Keratinocyte (primary cell): ENCODE results near the gene LTB4R.

ENCODE experiments used
- CTCF ChIP-seq, 3 experiments: IDR thresholded peaks in 1 of 3; conservative IDR thresholded peaks in 1 of 3; optimal IDR thresholded peaks in 1 of 3; 2 replicates in 2 of 3; 3 replicates in 1 of 3; pipeline versions ENCODE3 to v1.5.1; 2011; ENCODE audit warnings: low read length in 3 of 3, mild to moderate bottlenecking in 3 of 3, moderate library complexity in 2 of 3, control low read depth in 1 of 3, inconsistent platforms in 1 of 3; ENCODE audit not compliant: insufficient read depth in 2 of 3; ENCODE audit errors: extremely low read depth in 1 of 3
- EZH2 ChIP-seq: IDR thresholded peaks from one replicate; pipeline ENCODE4 v1.6.1; 2012; ENCODE audit warnings: inconsistent platforms, mild to moderate bottlenecking, low read length, moderate library complexity

DNA sequence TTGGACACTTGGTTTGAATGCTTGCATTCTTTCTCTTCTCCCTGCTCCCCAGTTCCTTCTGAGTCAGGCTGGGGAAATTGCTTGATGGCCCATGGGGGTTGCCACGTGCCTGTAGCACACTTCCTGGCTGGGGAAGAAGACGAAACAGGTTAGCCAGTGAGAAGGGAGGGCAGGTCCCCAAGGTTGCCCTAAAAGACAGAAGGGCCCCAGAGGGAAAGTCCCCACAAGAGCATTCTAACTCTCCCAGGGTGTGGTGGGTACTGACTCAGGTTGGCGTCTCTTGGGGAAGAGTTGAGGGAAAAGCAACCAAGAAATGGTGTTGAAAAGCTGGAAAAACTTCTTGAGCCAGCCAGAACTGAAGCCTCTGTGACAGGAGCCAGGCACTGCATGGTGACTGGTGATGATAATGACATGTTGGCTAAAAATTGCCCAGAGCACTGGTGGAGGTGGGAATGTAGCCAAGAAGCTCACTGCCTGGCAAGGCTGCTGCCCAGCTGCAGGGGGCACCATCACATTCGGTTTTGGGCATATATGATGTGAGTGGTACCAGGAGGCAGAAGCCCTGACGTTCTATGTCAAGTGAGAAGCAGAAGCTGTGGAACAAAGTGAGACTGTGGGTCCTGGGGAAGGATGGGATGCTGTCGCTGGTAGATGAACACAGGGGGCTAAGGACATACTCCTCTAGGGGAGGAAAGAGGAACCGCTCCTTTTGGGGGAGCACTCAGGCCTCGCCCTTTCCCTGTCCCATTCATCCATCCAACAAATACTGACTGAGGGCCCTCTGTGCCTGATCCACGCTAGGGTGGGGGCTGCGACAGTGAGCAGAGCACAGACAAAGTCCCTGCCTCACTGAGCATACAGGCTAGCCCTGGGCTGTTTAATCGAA lies 31.8 kb upstream of the LTB4R start:
- TF ChIP-seq CTCF (optimal IDR thresholded peaks at IDR 0.05 in 1 of 3, IDR thresholded peaks at IDR 0.05 in 1 of 3, conservative IDR thresholded peaks at IDR 0.05 in 1 of 3; ENCODE audit: extremely low read depth in 1 of 3, insufficient read depth in 2 of 3, low read length in 3 of 3) (peak; percentile 56 to 80 (median 66)), EZH2 (no peak)
